IMR-90 (cell line): ENCODE results near the gene BRCC3. TPM values are rescaled to one million over a fixed set of nuclear protein-coding genes. Genes with fewer than 3 reads are reported as not detected.

Source experiments
- ATAC-seq: fragments of 200-7000 bp; cut with Tn5 transposase; 2 replicates; pipeline ENCODE4 v1.9.1; 2020; ENCODE audit warnings: low read depth, mild to moderate bottlenecking, moderate library complexity
- BruUV-seq: library from RNA; stranded (reverse); fragments of 400-500 nt; replicated peaks from 2 replicates; lab custom pipeline; 2021; lab: Mats Ljungman, UMichigan
- CTCF ChIA-PET: fragments of 300-600 bp; formaldehyde crosslinking; extraction: SDS; loops from one replicate; lab custom pipeline; 2021; ENCODE audit warnings: antibody characterized with exemption; lab: Yijun Ruan, JAX
- POLR2A ChIA-PET: fragments of 300-600 bp; sonication (Branson Sonifier 250); formaldehyde crosslinking; loops from one replicate; lab custom pipeline; 2022; ENCODE audit warnings: antibody characterized with exemption; ENCODE audit not compliant: unreplicated experiment; lab: Charles Lee
- DNase-seq: peaks from one replicate; pipeline ENCODE4 v3.0.0; 2013
- H2AFZ ChIP-seq: replicated peaks from 2 replicates; pipeline ENCODE3; 2013; ENCODE audit warnings: low read length, mild to moderate bottlenecking; ENCODE audit not compliant: poor library complexity
- H2AK5ac ChIP-seq: 2 replicates; pipeline ENCODE4 v1.6.1; 2013; ENCODE audit warnings: low read depth, low read length, inconsistent platforms
- H2AK9ac ChIP-seq: replicated peaks from 2 replicates; pipeline ENCODE3; 2013; ENCODE audit warnings: mild to moderate bottlenecking, low read depth, low read length, moderate library complexity; ENCODE audit not compliant: poor library complexity
- H2BK120ac ChIP-seq: 2 replicates; pipeline ENCODE4 v1.6.1; 2013; ENCODE audit warnings: low read depth, low read length, inconsistent platforms
- H2BK15ac ChIP-seq: 3 replicates; pipeline ENCODE4 v1.6.1; 2013; ENCODE audit warnings: low read depth, low read length, inconsistent platforms
- H2BK20ac ChIP-seq: 2 replicates; pipeline ENCODE4 v1.6.1; 2013; ENCODE audit warnings: low read depth, mild to moderate bottlenecking, inconsistent platforms, low read length, moderate library complexity
- H2BK5ac ChIP-seq: 2 replicates; pipeline ENCODE4 v1.6.1; 2013; ENCODE audit warnings: mild to moderate bottlenecking, low read depth, low read length, inconsistent platforms; ENCODE audit not compliant: poor library complexity, severe bottlenecking
- H3K14ac ChIP-seq: replicated peaks from 2 replicates; pipeline ENCODE4 v1.6.1; 2013; ENCODE audit warnings: low read depth, low read length, inconsistent platforms
- H3K18ac ChIP-seq: 2 replicates; pipeline ENCODE4 v1.6.1; 2013; ENCODE audit warnings: low read depth, low read length, control low read depth
- H3K23ac ChIP-seq: 2 replicates; pipeline ENCODE4 v1.6.1; 2013; ENCODE audit warnings: low read depth, low read length, inconsistent platforms
- H3K27ac ChIP-seq: 2 replicates; pipeline ENCODE4 v1.5.1; 2013; ENCODE audit warnings: mild to moderate bottlenecking, control low read depth, low read length; ENCODE audit not compliant: insufficient read depth
- H3K27me3 ChIP-seq: 2 replicates; pipeline ENCODE4 v1.6.1; 2013; ENCODE audit warnings: low read length; ENCODE audit not compliant: control insufficient read depth, insufficient read depth
- H3K36me3 ChIP-seq: 2 replicates; pipeline ENCODE4 v1.6.1; 2013; ENCODE audit warnings: low read length, mixed read lengths; ENCODE audit not compliant: control insufficient read depth, insufficient read depth
- H3K4ac ChIP-seq: 2 replicates; pipeline ENCODE4 v1.6.1; 2013; ENCODE audit warnings: low read depth, low read length, inconsistent platforms
- H3K4me1 ChIP-seq: 2 replicates; pipeline ENCODE4 v1.6.1; 2013; ENCODE audit warnings: low read length, mixed read lengths; ENCODE audit not compliant: control insufficient read depth, insufficient read depth
- H3K4me2 ChIP-seq: 2 replicates; pipeline ENCODE4 v1.6.1; 2013; ENCODE audit warnings: low read depth, mild to moderate bottlenecking, control low read depth, low read length, moderate library complexity
- H3K4me3 ChIP-seq: 2 replicates; pipeline ENCODE4 v1.5.1; 2013; ENCODE audit warnings: low read depth, mild to moderate bottlenecking, control low read depth, low read length, moderate library complexity; ENCODE audit not compliant: insufficient read depth
- H3K56ac ChIP-seq: 2 replicates; pipeline ENCODE4 v1.6.1; 2013; ENCODE audit warnings: low read length, inconsistent platforms; ENCODE audit not compliant: insufficient read depth; ENCODE audit errors: extremely low read depth
- H3K79me1 ChIP-seq, 2 experiments: 2 replicates each; pipeline ENCODE4 v1.6.1; 2013; ENCODE audit warnings: low read length in 2 of 2, inconsistent platforms in 1 of 2, low read depth in 1 of 2
- H3K9ac ChIP-seq: 2 replicates; pipeline ENCODE4 v1.6.1; 2013; ENCODE audit warnings: low read depth, low read length, control low read depth
- H3K9me1 ChIP-seq: 2 replicates; pipeline ENCODE4 v1.6.1; 2013; ENCODE audit warnings: low read length, inconsistent platforms; ENCODE audit not compliant: insufficient read depth
- H3K9me3 ChIP-seq: 2 replicates; pipeline ENCODE4 v1.6.1; 2013; ENCODE audit warnings: low read length; ENCODE audit not compliant: control insufficient read depth, insufficient read depth
- H4K20me1 ChIP-seq: 2 replicates; pipeline ENCODE4 v1.6.1; 2013; ENCODE audit warnings: low read length, inconsistent platforms; ENCODE audit not compliant: insufficient read depth
- H4K5ac ChIP-seq: 2 replicates; pipeline ENCODE4 v1.6.1; 2013; ENCODE audit warnings: mild to moderate bottlenecking, low read depth, low read length, control low read depth
- H4K8ac ChIP-seq, 2 experiments: 2 replicates each; pipeline ENCODE4 v1.6.1; 2013; ENCODE audit warnings: low read depth in 2 of 2, low read length in 2 of 2, control low read depth in 1 of 2, inconsistent platforms in 1 of 2
- H4K91ac ChIP-seq: 2 replicates; pipeline ENCODE4 v1.6.1; 2013; ENCODE audit warnings: low read depth, low read length, inconsistent platforms; ENCODE audit not compliant: insufficient read depth
- BHLHE40 ChIP-seq: fragments of 150-350 bp; IDR thresholded peaks from 2 replicates; pipeline ENCODE4 v1.6.1; 2016; ENCODE audit warnings: mild to moderate bottlenecking, low read depth, low read length
- CEBPB ChIP-seq: IDR thresholded peaks from 2 replicates; pipeline ENCODE4 v1.6.1; 2012; ENCODE audit warnings: low read depth, low read length, improper control_type of control experiment
- CHD1 ChIP-seq: IDR thresholded peaks from 2 replicates; pipeline ENCODE4 v1.6.1; 2012; ENCODE audit warnings: low read depth, low read length, improper control_type of control experiment
- FOS ChIP-seq: fragments of 150-350 bp; IDR thresholded peaks from 2 replicates; pipeline ENCODE4 v1.6.1; 2016; ENCODE audit warnings: low read depth, low read length
- MAFK ChIP-seq: IDR thresholded peaks from 2 replicates; pipeline ENCODE4 v1.6.1; 2012; ENCODE audit warnings: low read depth, low read length, improper control_type of control experiment
- MAZ ChIP-seq: IDR thresholded peaks from 2 replicates; pipeline ENCODE4 v1.6.1; 2012; ENCODE audit warnings: low read depth, mild to moderate bottlenecking, low read length, improper control_type of control experiment, moderate library complexity, borderline replicate concordance
- MXI1 ChIP-seq: IDR thresholded peaks from 2 replicates; pipeline ENCODE4 v1.6.1; 2012; ENCODE audit warnings: low read depth, mild to moderate bottlenecking, low read length, moderate library complexity, borderline replicate concordance
- NFE2L2 ChIP-seq: fragments of 150-350 bp; IDR thresholded peaks from 2 replicates; pipeline ENCODE4 v1.6.1; 2016; ENCODE audit warnings: low read depth, mild to moderate bottlenecking, low read length
- POLR2A ChIP-seq: IDR thresholded peaks from 2 replicates; pipeline ENCODE4 v1.6.1; 2012; ENCODE audit warnings: mild to moderate bottlenecking, low read depth, low read length
- RAD21 ChIP-seq: IDR thresholded peaks from 2 replicates; pipeline ENCODE4 v1.6.1; 2012; ENCODE audit warnings: low read length, improper control_type of control experiment
- RCOR1 ChIP-seq: IDR thresholded peaks from 2 replicates; pipeline ENCODE4 v1.6.1; 2012; ENCODE audit warnings: mild to moderate bottlenecking, low read length, improper control_type of control experiment; ENCODE audit not compliant: insufficient replicate concordance
- RFX5 ChIP-seq: IDR thresholded peaks from 2 replicates; pipeline ENCODE4 v1.8.0; 2012; ENCODE audit warnings: low read depth, mild to moderate bottlenecking, low read length, moderate library complexity
- SMC3 ChIP-seq: fragments of 150-350 bp; IDR thresholded peaks from 2 replicates; pipeline ENCODE4 v1.6.1; 2016; ENCODE audit warnings: low read depth, mild to moderate bottlenecking, antibody characterized with exemption, low read length, moderate library complexity
- WGBS, 2 experiments: methylation state at CpG; one replicate each; pipeline versions ENCODE4 v1.1.5 to v1.1.7; 2013; ENCODE audit warnings: missing lambda C conversion rate in 2 of 2; ENCODE audit not compliant: insufficient read length in 1 of 2; ENCODE audit errors: extremely low coverage in 2 of 2; 5-methylcytosine and 5-hydroxymethylcytosine counted together
- dilution Hi-C: fragments of 300-500 bp; cut with HindIII; formaldehyde crosslinking; loops from one replicate; pipeline ENCODE4 v1.14.3; 2018; ENCODE audit warnings: low sequenced_read_pairs; ENCODE audit not compliant: unreplicated experiment
- in situ Hi-C: fragments of 300-500 bp; cut with MboI; formaldehyde crosslinking; loops from 3 replicates; pipeline ENCODE4 v1.14.3; 2019; ENCODE audit warnings: low sequenced_read_pairs, inconsistent platforms, mixed read lengths
- intact Hi-C: fragments of 100-400 bp; cut with micrococcal nuclease; formaldehyde crosslinking; loops from 2 replicates; pipeline ENCODE4 v1.10.0; 2022
- polyA plus RNA-seq, 3 experiments: library from polyadenylated mRNA; depleted of rRNA; stranded (reverse); fragments of >200 nt; gene quantifications; 2 replicates each; pipeline ENCODE4 v1.2.3, GENCODE V29; 2012; ENCODE audit warnings: low replicate concordance in 1 of 3
- total RNA-seq: library from RNA; depleted of rRNA; stranded (reverse); fragments of >200 nt; gene quantifications from 2 replicates; pipeline ENCODE4 v1.2.3, GENCODE V29; 2012
- TF ChIP-seq, protein P1 (sequence below): fragments of 150-350 bp; IDR thresholded peaks from 2 replicates; pipeline ENCODE4 v1.6.1; 2016; ENCODE audit warnings: low read depth, mild to moderate bottlenecking, low read length, moderate library complexity, borderline replicate concordance
- TF ChIP-seq, protein P2 (sequence below): fragments of 150-350 bp; IDR thresholded peaks from 2 replicates; pipeline ENCODE4 v1.6.1; 2017; ENCODE audit warnings: mild to moderate bottlenecking, antibody characterized with exemption, low read length, low read depth
- TF ChIP-seq, protein P3 (sequence below): conservative IDR thresholded peaks from 2 replicates; pipeline ENCODE4 v1.5.1; 2012; ENCODE audit warnings: mild to moderate bottlenecking, low read depth, low read length, improper control_type of control experiment

Gene BRCC3
- total and polyA plus RNA-seq, 2 of the 4 experiments (the other 2 are of a cell fraction) = 14.4 to 24.7 TPM

- Histone ChIP-seq H2AK9ac (no peak overlapping the region), H3K4me2 (peak overlapping the region; percentile 89; the same call in 1 of the 2 replicates), H4K20me1 (no peaks in the 10 kb centered on the region), H4K91ac (no peak overlapping the region), H4K5ac (no peak overlapping the region), H3K4me1 (no peaks in the 10 kb centered on the region), H3K27ac (no peak overlapping the region), H3K9me3 (no peaks in the 10 kb centered on the region), H2AK5ac (no peak overlapping the region), H3K56ac (no peak overlapping the region), H3K14ac (no peak overlapping the region), H3K18ac (no peak overlapping the region), H3K27me3 (no peaks in the 10 kb centered on the region; the same call in 1 of the 2 replicates), H2BK5ac (no peak overlapping the region), H3K9ac (peak overlapping the region; percentile 59; the same call in 1 of the 2 replicates), H3K4me3 (no peak overlapping the region), H2BK120ac (no peak overlapping the region), H3K36me3 (no peaks in the 10 kb centered on the region), H2BK20ac (no peak overlapping the region), H2AFZ (no peak overlapping the region), H3K4ac (no peak overlapping the region), H4K8ac (no peak overlapping the region), H3K9me1 (no peaks in the 10 kb centered on the region), H3K79me1 (peaks cover 0 to 7% of the 10 kb centered on the region in 2 experiments; a peak in 2 of 4 replicates), H2BK15ac (no peak overlapping the region), H3K23ac (no peak overlapping the region)
- TF ChIP-seq MAZ = no peak
- no peak for TF ChIP-seq BHLHE40
- TF ChIP-seq CEBPB = no peak
- no peak for TF ChIP-seq MXI1
- TF ChIP-seq, protein P1, sequence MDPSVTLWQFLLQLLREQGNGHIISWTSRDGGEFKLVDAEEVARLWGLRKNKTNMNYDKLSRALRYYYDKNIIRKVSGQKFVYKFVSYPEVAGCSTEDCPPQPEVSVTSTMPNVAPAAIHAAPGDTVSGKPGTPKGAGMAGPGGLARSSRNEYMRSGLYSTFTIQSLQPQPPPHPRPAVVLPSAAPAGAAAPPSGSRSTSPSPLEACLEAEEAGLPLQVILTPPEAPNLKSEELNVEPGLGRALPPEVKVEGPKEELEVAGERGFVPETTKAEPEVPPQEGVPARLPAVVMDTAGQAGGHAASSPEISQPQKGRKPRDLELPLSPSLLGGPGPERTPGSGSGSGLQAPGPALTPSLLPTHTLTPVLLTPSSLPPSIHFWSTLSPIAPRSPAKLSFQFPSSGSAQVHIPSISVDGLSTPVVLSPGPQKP = no peak
- TF ChIP-seq, protein P2, sequence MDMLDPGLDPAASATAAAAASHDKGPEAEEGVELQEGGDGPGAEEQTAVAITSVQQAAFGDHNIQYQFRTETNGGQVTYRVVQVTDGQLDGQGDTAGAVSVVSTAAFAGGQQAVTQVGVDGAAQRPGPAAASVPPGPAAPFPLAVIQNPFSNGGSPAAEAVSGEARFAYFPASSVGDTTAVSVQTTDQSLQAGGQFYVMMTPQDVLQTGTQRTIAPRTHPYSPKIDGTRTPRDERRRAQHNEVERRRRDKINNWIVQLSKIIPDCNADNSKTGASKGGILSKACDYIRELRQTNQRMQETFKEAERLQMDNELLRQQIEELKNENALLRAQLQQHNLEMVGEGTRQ = no peak
- no peak for TF ChIP-seq CHD1
- no peak for TF ChIP-seq RCOR1
- TF ChIP-seq MAFK = no peak
- no peak for TF ChIP-seq NFE2L2
- no peak for TF ChIP-seq POLR2A
- no peak for TF ChIP-seq FOS
- TF ChIP-seq RAD21 = no peak
- no peak for TF ChIP-seq RFX5
- TF ChIP-seq, protein P3, sequence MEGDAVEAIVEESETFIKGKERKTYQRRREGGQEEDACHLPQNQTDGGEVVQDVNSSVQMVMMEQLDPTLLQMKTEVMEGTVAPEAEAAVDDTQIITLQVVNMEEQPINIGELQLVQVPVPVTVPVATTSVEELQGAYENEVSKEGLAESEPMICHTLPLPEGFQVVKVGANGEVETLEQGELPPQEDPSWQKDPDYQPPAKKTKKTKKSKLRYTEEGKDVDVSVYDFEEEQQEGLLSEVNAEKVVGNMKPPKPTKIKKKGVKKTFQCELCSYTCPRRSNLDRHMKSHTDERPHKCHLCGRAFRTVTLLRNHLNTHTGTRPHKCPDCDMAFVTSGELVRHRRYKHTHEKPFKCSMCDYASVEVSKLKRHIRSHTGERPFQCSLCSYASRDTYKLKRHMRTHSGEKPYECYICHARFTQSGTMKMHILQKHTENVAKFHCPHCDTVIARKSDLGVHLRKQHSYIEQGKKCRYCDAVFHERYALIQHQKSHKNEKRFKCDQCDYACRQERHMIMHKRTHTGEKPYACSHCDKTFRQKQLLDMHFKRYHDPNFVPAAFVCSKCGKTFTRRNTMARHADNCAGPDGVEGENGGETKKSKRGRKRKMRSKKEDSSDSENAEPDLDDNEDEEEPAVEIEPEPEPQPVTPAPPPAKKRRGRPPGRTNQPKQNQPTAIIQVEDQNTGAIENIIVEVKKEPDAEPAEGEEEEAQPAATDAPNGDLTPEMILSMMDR = no peak
- no peak for TF ChIP-seq SMC3
- BruUV-seq = no TSS peak
- dilution Hi-C loops = no loop called here
- in situ Hi-C loops = no loop called here
- ChIA-PET POLR2A (no interaction called here), CTCF (interaction anchor here (1.5 kb wide), 1 partner anchor 21 kb away, joined by 5 read pairs; no protein-coding TSS in a partner anchor)
- DNase-seq (no peak), ATAC-seq (no peak)
- no CpG with 5 or more reads among the region's 3 CpGs for WGBS, 2 experiments
- intact Hi-C loops = no loop called here
These were observed 43.2 kb upstream of the BRCC3 start for GRCh38 chrX:155028129-155028528.
